Airway epithelial cell (primary cell): Measurements from ENCODE around the gene OSBPL2. TPM values are rescaled to one million over a fixed set of nuclear protein-coding genes. Genes with fewer than 3 reads are reported as not detected.

Experiments
- total RNA-seq: library from RNA; depleted of rRNA; stranded (reverse); fragments of >200 nt; gene quantifications from 2 replicates; pipeline ENCODE4 v1.2.3, GENCODE V29; 2015

OSBPL2 gene
- total RNA-seq = 22.7 and 28.8 TPM in 2 replicates

DNA sequence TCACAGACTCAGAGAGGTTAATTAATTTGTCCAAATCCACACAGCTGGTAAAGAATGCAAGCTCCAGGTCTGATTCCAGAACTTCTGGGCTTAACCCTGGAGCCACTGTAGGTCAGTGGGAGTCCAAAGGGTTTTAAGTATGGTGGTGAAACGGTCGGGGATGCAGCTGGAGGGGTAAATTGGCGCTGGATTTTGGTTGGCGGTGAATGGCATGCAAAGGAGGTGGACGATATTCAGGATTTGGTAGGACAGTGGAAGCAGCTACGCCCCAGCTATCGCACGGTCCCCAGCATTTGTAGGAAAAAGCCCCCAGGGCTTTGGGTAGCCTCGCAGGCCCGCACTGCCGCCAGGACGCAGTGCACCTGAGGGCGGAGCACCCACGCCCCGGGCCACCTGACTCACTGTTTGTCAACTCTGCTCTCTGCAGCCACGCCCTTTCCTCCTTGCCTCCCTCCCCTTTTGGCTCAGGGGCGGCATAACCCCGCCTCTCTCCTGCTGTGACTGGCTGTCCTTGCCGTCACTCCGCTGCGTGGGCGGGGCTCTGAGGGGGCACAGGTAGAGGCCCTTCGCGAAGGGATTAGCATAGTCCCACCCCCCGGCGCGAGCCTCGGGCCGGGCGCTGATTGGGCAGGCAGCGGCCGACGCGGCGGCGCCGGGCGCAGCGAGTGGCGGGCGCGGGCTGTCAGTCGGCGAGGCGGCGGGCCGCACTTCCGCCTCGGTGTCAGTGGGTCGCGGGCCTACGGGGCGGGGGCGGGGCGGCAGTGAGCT, at the start of gene OSBPL2:
TSS of gene OSBPL2 (plus strand) at position 721 of the 768 bp plus-strand sequence. CDS start 17,664 bp downstream, outside the sequence.

DNA sequence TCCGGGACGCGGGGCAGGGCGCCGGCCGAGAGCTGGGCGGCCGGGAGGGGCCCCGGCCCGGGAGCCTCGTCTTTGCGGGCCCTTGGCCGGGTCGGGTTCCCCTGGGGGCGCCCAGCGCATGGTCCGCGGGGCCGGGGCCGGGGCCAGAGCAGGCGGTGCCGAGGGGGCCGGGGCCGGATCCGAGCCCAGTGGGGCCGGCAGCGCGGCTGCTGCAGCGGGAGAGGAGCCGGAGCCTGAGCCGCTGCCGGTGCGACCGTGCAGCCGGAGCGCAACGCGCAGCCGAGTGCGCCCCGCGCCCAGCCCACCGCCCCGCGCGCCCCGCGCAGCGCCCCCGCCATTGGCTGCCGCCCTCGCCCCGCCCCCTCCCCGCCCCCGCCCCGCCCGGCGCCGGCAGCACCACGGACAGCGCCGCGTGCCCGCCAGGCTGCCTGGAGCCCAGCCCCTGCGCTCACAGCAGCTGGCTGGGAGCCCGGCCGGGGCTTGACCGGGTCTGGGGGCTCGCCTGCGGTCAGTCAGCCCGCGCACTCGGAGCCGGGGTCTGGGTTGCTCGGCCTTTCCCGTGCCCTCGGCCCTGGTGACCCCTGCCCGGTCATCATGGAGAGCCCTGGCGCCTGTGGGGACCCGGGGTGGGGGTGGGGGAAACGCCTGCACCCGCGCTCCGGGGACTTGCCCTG, 18.2 kb upstream of the OSBPL2 start, which contains the start of gene HRH3:
TSS of gene HRH3 (minus strand) at position 287 of the 674 bp plus-strand sequence. CDS start 308 bp downstream, outside the sequence.

DNA sequence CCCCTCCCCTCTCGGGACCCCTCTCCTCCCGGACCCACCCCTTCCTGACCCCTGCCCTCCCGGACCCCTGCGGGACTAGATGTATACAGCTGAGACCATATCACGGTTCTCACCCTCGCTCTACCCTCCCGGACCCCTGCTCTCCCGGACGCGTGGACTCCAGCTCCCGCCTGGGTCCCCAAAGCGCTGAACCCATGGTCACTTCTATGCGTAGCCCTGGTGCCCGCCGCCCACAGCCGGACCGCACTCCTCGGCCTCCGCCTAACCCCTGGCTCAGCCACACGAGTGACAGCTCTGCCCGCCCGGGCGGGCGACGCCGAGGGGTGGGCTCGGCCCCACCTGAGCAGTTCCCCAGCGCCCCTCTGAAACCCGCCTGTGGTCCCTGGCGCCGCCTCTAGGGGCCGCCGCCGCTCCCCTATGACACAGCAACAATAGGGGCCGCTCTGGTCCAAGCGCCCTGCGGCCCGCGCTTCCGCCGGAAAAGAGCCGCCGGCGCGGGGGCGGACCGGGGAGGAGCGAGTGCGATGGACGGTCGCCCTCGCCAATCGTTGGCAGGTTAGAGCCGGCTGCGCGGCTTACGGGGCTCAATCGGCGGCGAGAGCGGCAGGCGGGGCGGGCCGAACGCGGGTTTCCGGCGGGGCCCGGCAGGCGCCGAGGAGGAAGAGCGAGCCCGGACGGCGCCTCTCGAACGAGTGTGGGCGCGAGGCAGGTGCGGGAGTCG, 64.2 kb downstream of the OSBPL2 start, which contains the start of gene ADRM1:
TSS of gene ADRM1 (plus strand) at position 657 of the 721 bp plus-strand sequence. CDS start 572 bp downstream, outside the sequence.

Other genes with a start within 250 kb of the OSBPL2 start
- gene TAF4, start 172.6 kb upstream of the OSBPL2 start, total RNA-seq = 9.9 and 13.5 TPM in 2 replicates
- gene LSM14B, start 116.0 kb upstream of the OSBPL2 start, total RNA-seq = 17.5 and 21.6 TPM in 2 replicates
- 484 and 626 TPM in 2 replicates for gene PSMA7, start 95.1 kb upstream of the OSBPL2 start, total RNA-seq
- 6.0 and 10.2 TPM in 2 replicates for gene SS18L1, start 94.8 kb upstream of the OSBPL2 start, total RNA-seq
- 18.3 and 30.9 TPM in 2 replicates for gene MTG2, start 55.5 kb upstream of the OSBPL2 start, total RNA-seq
- not detected in 2 replicates for gene HRH3, start 18.2 kb upstream of the OSBPL2 start, total RNA-seq
- 252 and 281 TPM in 2 replicates for gene ADRM1, start 64.5 kb downstream of the OSBPL2 start, total RNA-seq
- gene LAMA5, start 128.8 kb downstream of the OSBPL2 start, total RNA-seq = 210 and 243 TPM in 2 replicates
- gene RPS21, start 148.6 kb downstream of the OSBPL2 start, total RNA-seq = 2,524 and 3,677 TPM in 2 replicates
- 4.0 and 4.8 TPM in 2 replicates for gene CABLES2, start 168.8 kb downstream of the OSBPL2 start, total RNA-seq
- gene RBBP8NL, start 189.0 kb downstream of the OSBPL2 start, total RNA-seq = 2.2 and 4.2 TPM in 2 replicates
- not detected in 2 replicates for gene GATA5, start 237.5 kb downstream of the OSBPL2 start, total RNA-seq